GM10847 (cell line): ENCODE measurements around the gene ZDHHC23.

Experiments used
- POLR2A ChIP-seq: IDR thresholded peaks from 2 replicates; pipeline ENCODE4 v1.6.1; 2011; ENCODE audit not compliant: insufficient read length; ENCODE audit errors: extremely low read depth

The ZDHHC23 gene

GRCh38 chr3:113968986-113969385 is 21.2 kb downstream of the ZDHHC23 start:
- no peak for TF ChIP-seq POLR2A

GRCh38 chr3:113977822-113978221 is 30.0 kb downstream of the ZDHHC23 start:
- no peak for TF ChIP-seq POLR2A

- TF ChIP-seq POLR2A = no peak
Measured at GRCh38 chr3:113979916-113980315, 32.1 kb downstream of the ZDHHC23 start.

DNA sequence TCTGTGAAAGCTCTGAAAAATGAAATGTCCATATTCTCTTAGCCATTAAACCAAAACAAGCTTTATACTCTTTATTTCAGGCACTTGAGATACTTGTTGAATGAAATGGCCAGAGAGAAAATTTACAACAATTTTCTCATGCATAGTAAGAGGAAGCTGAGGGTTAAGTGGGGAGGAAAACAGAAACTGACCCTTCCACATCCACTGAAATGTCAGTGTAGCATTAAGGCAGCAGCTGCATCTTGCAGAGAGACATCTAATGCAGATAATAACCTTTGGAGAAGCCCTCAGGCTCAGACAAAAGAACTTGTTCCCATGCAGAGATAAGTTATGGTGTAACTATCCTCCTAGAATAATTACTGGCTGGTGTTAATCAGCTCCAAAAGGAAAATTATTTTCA is 34.0 kb downstream of the ZDHHC23 start:
- TF ChIP-seq POLR2A = no peak

DNA sequence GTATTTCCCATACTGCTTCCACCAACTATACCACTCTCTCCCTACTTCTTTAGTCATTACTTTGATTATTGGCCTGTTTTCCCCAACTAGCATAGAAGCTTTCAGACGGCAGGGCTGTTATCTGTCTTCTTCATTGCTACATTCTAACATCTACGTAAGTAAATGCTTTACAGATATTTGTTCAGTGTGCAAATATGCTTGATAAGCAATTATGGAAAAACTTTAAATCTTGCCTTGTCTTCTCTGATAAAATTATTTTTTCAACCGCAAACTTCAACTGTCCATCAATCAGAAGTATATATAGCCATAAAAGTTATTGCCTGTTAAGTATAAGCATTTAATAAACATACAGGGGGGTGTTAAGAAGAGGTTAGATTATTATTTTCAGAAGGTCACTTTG is 35.7 kb downstream of the ZDHHC23 start:
- no peak for TF ChIP-seq POLR2A

DNA sequence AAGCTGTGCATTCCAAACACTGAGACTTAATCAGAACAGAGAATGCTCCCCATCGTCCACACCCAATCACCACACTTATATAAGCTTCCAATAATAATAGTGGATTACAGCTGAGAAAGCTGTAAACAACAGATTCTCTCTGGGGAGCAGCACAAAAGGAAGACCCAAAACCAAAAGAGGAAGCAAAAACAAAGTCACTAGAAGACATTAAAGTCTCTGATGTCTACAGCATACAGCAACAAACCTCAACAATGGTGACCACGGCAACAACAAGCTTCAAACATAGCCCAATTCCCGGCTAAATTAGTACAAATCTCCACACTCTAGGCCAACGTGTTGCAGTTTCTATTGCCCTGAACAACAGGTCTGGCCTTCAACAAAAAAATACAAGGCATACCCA is 37.7 kb downstream of the ZDHHC23 start:
- TF ChIP-seq POLR2A = no peak

DNA sequence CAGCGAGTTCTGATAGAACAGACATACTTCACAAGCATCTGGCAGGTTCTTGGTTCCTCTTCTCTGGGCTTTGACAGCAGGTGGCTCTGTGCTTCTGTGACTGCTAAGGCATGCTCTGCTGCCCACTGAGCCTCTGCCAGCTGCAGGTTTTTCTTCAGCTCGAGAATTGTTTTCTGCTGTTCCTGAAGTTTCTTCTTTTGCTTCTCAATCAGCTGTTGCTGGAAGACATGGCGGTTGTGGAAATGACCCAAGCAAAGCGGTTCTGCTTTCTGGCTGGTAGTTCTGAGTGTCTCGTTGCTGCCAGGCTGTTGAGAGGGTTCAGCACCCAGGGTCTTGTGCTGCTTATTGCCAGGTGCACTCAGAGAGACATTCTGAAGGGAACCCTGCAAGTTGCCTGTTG is 57.7 kb downstream of the ZDHHC23 start:
- TF ChIP-seq POLR2A = no peak

- TF ChIP-seq POLR2A = no peak
Measured at GRCh38 chr3:114011059-114011797, 63.4 kb downstream of the ZDHHC23 start.
